Measurements from ENCODE around the gene DISP2.

DNA sequence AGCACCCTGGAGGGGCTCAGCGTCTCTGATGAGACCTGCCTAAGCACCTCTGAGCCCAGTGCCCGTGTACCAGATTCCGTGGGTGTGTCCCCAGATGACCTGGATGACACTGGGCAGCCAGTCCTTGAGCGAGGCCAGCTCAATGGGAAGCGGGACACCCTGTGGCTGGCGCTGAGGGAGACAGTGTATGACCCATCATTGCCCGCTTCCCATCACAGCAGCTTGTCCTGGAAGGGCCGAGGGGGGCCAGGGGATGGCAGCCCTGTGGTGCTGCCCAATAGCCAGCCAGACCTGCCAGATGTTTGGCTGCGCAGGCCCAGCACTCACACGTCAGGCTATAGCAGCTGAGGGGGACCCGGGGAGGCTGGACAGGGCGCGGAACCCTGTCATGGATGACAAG lies 12.0 kb downstream of the DISP2 start:
- TF ChIP-seq, protein P1, sequence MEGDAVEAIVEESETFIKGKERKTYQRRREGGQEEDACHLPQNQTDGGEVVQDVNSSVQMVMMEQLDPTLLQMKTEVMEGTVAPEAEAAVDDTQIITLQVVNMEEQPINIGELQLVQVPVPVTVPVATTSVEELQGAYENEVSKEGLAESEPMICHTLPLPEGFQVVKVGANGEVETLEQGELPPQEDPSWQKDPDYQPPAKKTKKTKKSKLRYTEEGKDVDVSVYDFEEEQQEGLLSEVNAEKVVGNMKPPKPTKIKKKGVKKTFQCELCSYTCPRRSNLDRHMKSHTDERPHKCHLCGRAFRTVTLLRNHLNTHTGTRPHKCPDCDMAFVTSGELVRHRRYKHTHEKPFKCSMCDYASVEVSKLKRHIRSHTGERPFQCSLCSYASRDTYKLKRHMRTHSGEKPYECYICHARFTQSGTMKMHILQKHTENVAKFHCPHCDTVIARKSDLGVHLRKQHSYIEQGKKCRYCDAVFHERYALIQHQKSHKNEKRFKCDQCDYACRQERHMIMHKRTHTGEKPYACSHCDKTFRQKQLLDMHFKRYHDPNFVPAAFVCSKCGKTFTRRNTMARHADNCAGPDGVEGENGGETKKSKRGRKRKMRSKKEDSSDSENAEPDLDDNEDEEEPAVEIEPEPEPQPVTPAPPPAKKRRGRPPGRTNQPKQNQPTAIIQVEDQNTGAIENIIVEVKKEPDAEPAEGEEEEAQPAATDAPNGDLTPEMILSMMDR (conservative IDR thresholded peaks at IDR 0.05), result no peak
- no peak for TF ChIP-seq ZFX (IDR thresholded peaks at IDR 0.05)

Measured in C4-2B (cell line).